Measurements from ENCODE around the gene ERBB4.
"Not testable (repeated sequence)": the region's sequence is repeated elsewhere in the genome, so short reads cannot be mapped to it uniquely, and the experiment has no call there.

The ERBB4 gene

GRCh38 chr2:212197776-212198175, 340.8 kb downstream of the ERBB4 start:
- no peak for DNase-seq (ENCODE audit: low read depth)

- DNase-seq (ENCODE audit: low read depth): no peak
Observed at GRCh38 chr2:212195626-212196025, 343.0 kb downstream of the ERBB4 start.

- DNase-seq (ENCODE audit: low read depth): no peak
Observed at GRCh38 chr2:212194396-212194795, 344.2 kb downstream of the ERBB4 start.

- DNase-seq (ENCODE audit: low read depth): no peak
Observed at GRCh38 chr2:212193803-212194202, 344.8 kb downstream of the ERBB4 start.

GRCh38 chr2:212193056-212193455, 345.5 kb downstream of the ERBB4 start:
- DNase-seq (ENCODE audit: low read depth): no peak

- not testable (repeated sequence) for DNase-seq (ENCODE audit: low read depth)
Observed at GRCh38 chr2:212191438-212191837, 347.2 kb downstream of the ERBB4 start.

GRCh38 chr2:212186166-212186565, 352.4 kb downstream of the ERBB4 start:
- DNase-seq (ENCODE audit: low read depth): no peak

- DNase-seq (ENCODE audit: low read depth): no peak
Observed at GRCh38 chr2:212181646-212182045, 357.0 kb downstream of the ERBB4 start.

- DNase-seq (ENCODE audit: low read depth): no peak
Observed at GRCh38 chr2:212180408-212181083, 358.1 kb downstream of the ERBB4 start.

GRCh38 chr2:212177724-212178123, 360.9 kb downstream of the ERBB4 start:
- DNase-seq (ENCODE audit: low read depth): no peak

GRCh38 chr2:212176151-212176550, 362.5 kb downstream of the ERBB4 start:
- no peak for DNase-seq (ENCODE audit: low read depth)

- DNase-seq (ENCODE audit: low read depth): no peak
Observed at GRCh38 chr2:212173756-212174510, 364.7 kb downstream of the ERBB4 start.

GRCh38 chr2:212173331-212173730, 365.3 kb downstream of the ERBB4 start:
- DNase-seq (ENCODE audit: low read depth): no peak

GRCh38 chr2:212170382-212170781, 368.2 kb downstream of the ERBB4 start:
- no peak for DNase-seq (ENCODE audit: low read depth)

- no peak for DNase-seq (ENCODE audit: low read depth)
Observed at GRCh38 chr2:212158081-212158480, 380.5 kb downstream of the ERBB4 start.

GRCh38 chr2:212157012-212157411, 381.6 kb downstream of the ERBB4 start:
- DNase-seq (ENCODE audit: low read depth): no peak

- DNase-seq (ENCODE audit: low read depth): no peak
Observed at GRCh38 chr2:212156088-212156487, 382.5 kb downstream of the ERBB4 start.

- DNase-seq (ENCODE audit: low read depth): no peak
Observed at GRCh38 chr2:212154477-212154878, 384.1 kb downstream of the ERBB4 start.

GRCh38 chr2:212153923-212154322, 384.7 kb downstream of the ERBB4 start:
- DNase-seq (ENCODE audit: low read depth): no peak

- DNase-seq (ENCODE audit: low read depth): no peak
Observed at GRCh38 chr2:212147921-212148513, 390.6 kb downstream of the ERBB4 start.

- no peak for DNase-seq (ENCODE audit: low read depth)
Observed at GRCh38 chr2:212146416-212146815, 392.2 kb downstream of the ERBB4 start.

- DNase-seq (ENCODE audit: low read depth): no peak
Observed at GRCh38 chr2:212145121-212145520, 393.5 kb downstream of the ERBB4 start.

GRCh38 chr2:212142631-212143030, 396.0 kb downstream of the ERBB4 start:
- DNase-seq (ENCODE audit: low read depth): no peak
